ENCODE data around the gene MCC. TPM values are rescaled to one million over a fixed set of nuclear protein-coding genes. Genes with fewer than 3 reads are reported as not detected.

The MCC gene
- total RNA-seq, 1 experiment from 2014 or later = 7.6 TPM

GRCh38 chr5:113235884-113236283 is 252.4 kb downstream of the MCC start:
- no peak overlapping the region for H2BK5ac ChIP-seq (ENCODE audit: insufficient read length, low read length)
- Mint-ChIP-seq H3K36me3 (ENCODE audit: insufficient read depth in 1 of 3, low read depth in 3 of 3) (no peaks in the 10 kb centered on the region), H3K9me3 (no peaks in the 10 kb centered on the region), H3K27ac (no peak overlapping the region), H3K4me3 (no peak overlapping the region), H3K27me3 (ENCODE audit: low read depth) (no peaks in the 10 kb centered on the region), H3K4me1 (peaks cover 51 to 58% of the 10 kb centered on the region in 2 experiments)
- no peak overlapping the region for H4K8ac ChIP-seq (replicated peaks; ENCODE audit: insufficient read length, low read depth, low read length)
- no peak overlapping the region for H4K5ac ChIP-seq (ENCODE audit: insufficient read length, low read depth, low read length)
- no peaks in the 10 kb centered on the region for H3K27me3 ChIP-seq (ENCODE audit: insufficient read depth, low read length)
- H2BK120ac ChIP-seq (ENCODE audit: low read depth, low read length, poor library complexity, severe bottlenecking) = no peak overlapping the region
- H3K4ac ChIP-seq (ENCODE audit: low read depth, low read length) = no peak overlapping the region
- no peaks in the 10 kb centered on the region for H4K20me1 ChIP-seq (ENCODE audit: control insufficient read depth, insufficient read depth, insufficient read length)
- H4K91ac ChIP-seq (ENCODE audit: insufficient read length, low read depth, low read length) = no peak overlapping the region
- H3K4me1 ChIP-seq (ENCODE audit: insufficient read depth, low read length) = peaks cover 18% of the 10 kb centered on the region; the same call in 1 of the 2 replicates
- no peak overlapping the region for H3K56ac ChIP-seq (ENCODE audit: insufficient read length, low read depth, low read length)
- no peak overlapping the region for H2BK15ac ChIP-seq (ENCODE audit: low read depth, low read length)
- no peak overlapping the region for H3K4me2 ChIP-seq (ENCODE audit: insufficient read depth, insufficient read length, low read length)
- H3K27ac ChIP-seq (ENCODE audit: insufficient read length, low read depth, low read length) = no peak overlapping the region
- H2BK12ac ChIP-seq (ENCODE audit: insufficient read length, low read depth, low read length) = no peak overlapping the region
- no peak overlapping the region for H3K23ac ChIP-seq (ENCODE audit: insufficient read length, low read depth, low read length)
- no peak overlapping the region for H2AK5ac ChIP-seq (ENCODE audit: insufficient read length, low read length)
- H2AFZ ChIP-seq (ENCODE audit: low read length) = no peak overlapping the region
- H3K9ac ChIP-seq (ENCODE audit: extremely low read depth, insufficient read length, low read length) = no peak overlapping the region
- no peak for DNase-seq
- H3K23me2 ChIP-seq (ENCODE audit: insufficient read length, low read depth, low read length, poor library complexity, severe bottlenecking) = no peaks in the 10 kb centered on the region
- 0 out of 2 replicates have a peak, but pooled peaks cover 2% of the 10 kb centered on the region for H3K79me2 ChIP-seq (ENCODE audit: insufficient read depth, low read length)
- WGBS (ENCODE audit: extremely low coverage, insufficient read length, low lambda C conversion rate) = no CpG with 5 or more reads among the region's 4 CpGs
- TF ChIP-seq CTCF (conservative IDR thresholded peaks at IDR 0.05) = no peak
- no peak overlapping the region for H2BK20ac ChIP-seq (ENCODE audit: low read depth, low read length, poor library complexity, severe bottlenecking)
- no peak overlapping the region for H3T11ph ChIP-seq (ENCODE audit: low read length)
- H3K14ac ChIP-seq (ENCODE audit: insufficient read depth, low read length) = no peak overlapping the region
- H3K79me1 ChIP-seq (ENCODE audit: insufficient read depth, low read depth, low read length, poor library complexity, severe bottlenecking) = no peaks in the 10 kb centered on the region
- no peaks in the 10 kb centered on the region for H3K9me3 ChIP-seq (ENCODE audit: control insufficient read depth, low read depth, low read length)
- H3K18ac ChIP-seq (ENCODE audit: insufficient read length, low read depth, low read length) = no peak overlapping the region

All from H9 (cell line).